HG03280 (cell line): Measurements from ENCODE around the gene LHCGR.

Experiments used
- ATAC-seq: cut with Tn5 transposase; IDR thresholded peaks from one replicate; pipeline ENCODE4 v1.9.1; 2021; ENCODE audit warnings: mild to moderate bottlenecking, moderate library complexity; ENCODE audit not compliant: unreplicated experiment

The LHCGR gene

GRCh38 chr2:48755473-48755872 lies at the start of gene LHCGR:
LHCGR (minus strand) TSS chr2:48755724; CDS start chr2:48755671, 53 bp downstream.
- no peak for ATAC-seq

- ATAC-seq: no peak
Observed at GRCh38 chr2:48799601-48800000, 44.1 kb upstream of the LHCGR start.

- ATAC-seq: no peak
Observed at GRCh38 chr2:48795065-48795464, 39.5 kb upstream of the LHCGR start.

- ATAC-seq: no peak
Observed at GRCh38 chr2:48793671-48794070, 38.1 kb upstream of the LHCGR start.

GRCh38 chr2:48792030-48792429 lies 36.5 kb upstream of the LHCGR start:
- no peak for ATAC-seq

- ATAC-seq: no peak
Observed at GRCh38 chr2:48790407-48791170, 35.1 kb upstream of the LHCGR start.

GRCh38 chr2:48787580-48787979 lies 32.1 kb upstream of the LHCGR start:
- no peak for ATAC-seq

- no peak for ATAC-seq
Observed at GRCh38 chr2:48781366-48781765, 25.8 kb upstream of the LHCGR start.

GRCh38 chr2:48779019-48779716 lies 23.6 kb upstream of the LHCGR start:
- no peak for ATAC-seq

GRCh38 chr2:48774251-48774650 lies 18.7 kb upstream of the LHCGR start:
- no peak for ATAC-seq

GRCh38 chr2:48771241-48772014 lies 15.9 kb upstream of the LHCGR start:
- no peak for ATAC-seq

- ATAC-seq: no peak
Observed at GRCh38 chr2:48770181-48770580, 14.7 kb upstream of the LHCGR start.

- no peak for ATAC-seq
Observed at GRCh38 chr2:48768669-48769068, 13.1 kb upstream of the LHCGR start.

- no peak for ATAC-seq
Observed at GRCh38 chr2:48767330-48767729, 11.8 kb upstream of the LHCGR start.

GRCh38 chr2:48760826-48761225 lies 5.3 kb upstream of the LHCGR start:
- ATAC-seq: no peak

- ATAC-seq: no peak
Observed at GRCh38 chr2:48759682-48760081, 4.2 kb upstream of the LHCGR start.

- ATAC-seq: no peak
Observed at GRCh38 chr2:48756289-48756688, 765 bp upstream of the LHCGR start.

- ATAC-seq: no peak
Observed at GRCh38 chr2:48754874-48755273, 650 bp downstream of the LHCGR start.

GRCh38 chr2:48753228-48753627 lies 2.3 kb downstream of the LHCGR start:
- no peak for ATAC-seq

- ATAC-seq: no peak
Observed at GRCh38 chr2:48750128-48750739, 5.3 kb downstream of the LHCGR start.
